GM13977 (cell line): ENCODE measurements around the gene HTR7.

Experiments used
- DNase-seq: peaks from one replicate; pipeline ENCODE4 v3.0.0; 2012; ENCODE audit warnings: low spot score
- in situ Hi-C: fragments of 300-500 bp; cut with MboI; formaldehyde crosslinking; loops from one replicate; pipeline ENCODE4 v1.12.0; 2022; ENCODE audit warnings: low sequenced_read_pairs, low pct_unique_long_range_greater_than_20kb, mixed read lengths, inconsistent platforms; ENCODE audit not compliant: unreplicated experiment
- TF ChIP-seq, protein P1 (sequence below): IDR thresholded peaks from 2 replicates; pipeline ENCODE4 v1.5.1; 2012; ENCODE audit warnings: mild to moderate bottlenecking, control low read depth; ENCODE audit not compliant: insufficient read depth; ENCODE audit errors: extremely low read depth, missing control alignments

HTR7 gene

GRCh38 chr10:90860790-90861189 is 3.0 kb upstream of the HTR7 start:
- TF ChIP-seq, protein P1, sequence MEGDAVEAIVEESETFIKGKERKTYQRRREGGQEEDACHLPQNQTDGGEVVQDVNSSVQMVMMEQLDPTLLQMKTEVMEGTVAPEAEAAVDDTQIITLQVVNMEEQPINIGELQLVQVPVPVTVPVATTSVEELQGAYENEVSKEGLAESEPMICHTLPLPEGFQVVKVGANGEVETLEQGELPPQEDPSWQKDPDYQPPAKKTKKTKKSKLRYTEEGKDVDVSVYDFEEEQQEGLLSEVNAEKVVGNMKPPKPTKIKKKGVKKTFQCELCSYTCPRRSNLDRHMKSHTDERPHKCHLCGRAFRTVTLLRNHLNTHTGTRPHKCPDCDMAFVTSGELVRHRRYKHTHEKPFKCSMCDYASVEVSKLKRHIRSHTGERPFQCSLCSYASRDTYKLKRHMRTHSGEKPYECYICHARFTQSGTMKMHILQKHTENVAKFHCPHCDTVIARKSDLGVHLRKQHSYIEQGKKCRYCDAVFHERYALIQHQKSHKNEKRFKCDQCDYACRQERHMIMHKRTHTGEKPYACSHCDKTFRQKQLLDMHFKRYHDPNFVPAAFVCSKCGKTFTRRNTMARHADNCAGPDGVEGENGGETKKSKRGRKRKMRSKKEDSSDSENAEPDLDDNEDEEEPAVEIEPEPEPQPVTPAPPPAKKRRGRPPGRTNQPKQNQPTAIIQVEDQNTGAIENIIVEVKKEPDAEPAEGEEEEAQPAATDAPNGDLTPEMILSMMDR = no peak
- in situ Hi-C loops = loop anchor here (25.0 kb wide), 2 partner anchors 123 to 1073 kb away; no protein-coding TSS in a partner anchor
- no peak for DNase-seq

GRCh38 chr10:90859321-90859751 is 1.5 kb upstream of the HTR7 start:
- TF ChIP-seq, protein P1 = no peak
- no peak for DNase-seq
- in situ Hi-C loops = loop anchor here (25.0 kb wide), 2 partner anchors 122 to 1072 kb away; no protein-coding TSS in a partner anchor

GRCh38 chr10:90858461-90858968 is 676 bp upstream of the HTR7 start:
- DNase-seq = no peak
- TF ChIP-seq, protein P1 = no peak
- in situ Hi-C loops = loop anchor here (25.0 kb wide), 2 partner anchors 121 to 1071 kb away; no protein-coding TSS in a partner anchor

GRCh38 chr10:90856964-90857634 is 740 bp downstream of the HTR7 start:
- in situ Hi-C loops = loop anchor here (25.0 kb wide), 2 partner anchors 120 to 1070 kb away; no protein-coding TSS in a partner anchor
- no peak for DNase-seq
- TF ChIP-seq, protein P1 = no peak

- in situ Hi-C loops = loop anchor here (25.0 kb wide), 2 partner anchors 119 to 1069 kb away; no protein-coding TSS in a partner anchor
- DNase-seq = no peak
- TF ChIP-seq, protein P1 = no peak
These were observed 1.6 kb downstream of the HTR7 start for GRCh38 chr10:90856261-90856660.

GRCh38 chr10:90855126-90855525 is 2.7 kb downstream of the HTR7 start:
- TF ChIP-seq, protein P1 = no peak
- in situ Hi-C loops = loop anchor here (25.0 kb wide), 2 partner anchors 118 to 1068 kb away; no protein-coding TSS in a partner anchor
- no peak for DNase-seq
